Activated naive CD4-positive, alpha-beta T cell treated with anti-CD3 and anti-CD28 coated beads, Interleukin-2, amount 10 ng/mL, durations not matched to agents 7 days and 5 days (primary cell): Measurements from ENCODE around the gene IMMP2L.

Source experiments
- CTCF ChIA-PET: fragments of 350-600 bp; sonication (Branson Sonifier 250); formaldehyde crosslinking; loops from one replicate; lab custom pipeline; 2021; ENCODE audit warnings: antibody characterized with exemption; lab: Charles Lee
- DNase-seq: peaks from one replicate; pipeline ENCODE4 v3.0.0-alpha.2; 2020
- H3K27ac Mint-ChIP-seq: one replicate; pipeline ENCODE4 v1.8.0; 2021; ENCODE audit warnings: mild to moderate bottlenecking, moderate library complexity, mixed read lengths
- H3K27me3 Mint-ChIP-seq: one replicate; pipeline ENCODE4 v1.8.0; 2021; ENCODE audit warnings: mild to moderate bottlenecking, mixed read lengths
- H3K36me3 Mint-ChIP-seq: one replicate; pipeline ENCODE4 v1.8.0; 2021; ENCODE audit warnings: mixed read lengths
- H3K4me1 Mint-ChIP-seq: one replicate; pipeline ENCODE4 v1.8.0; 2021; ENCODE audit warnings: mixed read lengths
- H3K4me3 Mint-ChIP-seq: one replicate; pipeline ENCODE4 v1.8.0; 2021; ENCODE audit warnings: mild to moderate bottlenecking, moderate library complexity, mixed read lengths
- H3K9me3 Mint-ChIP-seq: one replicate; pipeline ENCODE4 v1.8.0; 2021; ENCODE audit warnings: mixed read lengths

Gene IMMP2L

GRCh38 chr7:110766864-110767263 lies 795.4 kb downstream of the IMMP2L start:
- H3K36me3 Mint-ChIP-seq, result no peaks in the 10 kb centered on the region
- H3K4me1 Mint-ChIP-seq, result peaks cover 5% of the 10 kb centered on the region
- CTCF ChIA-PET, result no interaction called here
- no peak for DNase-seq
- H3K4me3 Mint-ChIP-seq, result no peak overlapping the region
- no peaks in the 10 kb centered on the region for H3K27me3 Mint-ChIP-seq
- peaks cover 3% of the 10 kb centered on the region for H3K9me3 Mint-ChIP-seq
- no peak overlapping the region for H3K27ac Mint-ChIP-seq

GRCh38 chr7:110764852-110765251 lies 797.4 kb downstream of the IMMP2L start:
- Mint-ChIP-seq H3K4me3 (no peak overlapping the region), H3K9me3 (no peaks in the 10 kb centered on the region), H3K36me3 (no peaks in the 10 kb centered on the region), H3K4me1 (no peaks in the 10 kb centered on the region), H3K27me3 (no peaks in the 10 kb centered on the region), H3K27ac (no peak overlapping the region)
- no peak for DNase-seq
- CTCF ChIA-PET, result interaction anchor here (0.7 kb wide), 1 partner anchor 334 kb away, joined by 3 read pairs; no protein-coding TSS in a partner anchor

GRCh38 chr7:110762546-110763225 lies 799.6 kb downstream of the IMMP2L start:
- H3K36me3 Mint-ChIP-seq, result no peaks in the 10 kb centered on the region
- DNase-seq, result no peak
- no peaks in the 10 kb centered on the region for H3K9me3 Mint-ChIP-seq
- H3K27me3 Mint-ChIP-seq, result no peaks in the 10 kb centered on the region
- no peak overlapping the region for H3K4me3 Mint-ChIP-seq
- no peaks in the 10 kb centered on the region for H3K4me1 Mint-ChIP-seq
- no peak overlapping the region for H3K27ac Mint-ChIP-seq
- CTCF ChIA-PET, result no interaction called here

- CTCF ChIA-PET, result no interaction called here
- no peaks in the 10 kb centered on the region for H3K4me1 Mint-ChIP-seq
- H3K27ac Mint-ChIP-seq, result no peak overlapping the region
- H3K4me3 Mint-ChIP-seq, result no peak overlapping the region
- no peaks in the 10 kb centered on the region for H3K36me3 Mint-ChIP-seq
- H3K9me3 Mint-ChIP-seq, result no peaks in the 10 kb centered on the region
- DNase-seq, result no peak
- no peaks in the 10 kb centered on the region for H3K27me3 Mint-ChIP-seq
Measured at GRCh38 chr7:110760341-110760740, 802.0 kb downstream of the IMMP2L start.

GRCh38 chr7:110759069-110759468 lies 803.2 kb downstream of the IMMP2L start:
- Mint-ChIP-seq H3K4me1 (no peaks in the 10 kb centered on the region), H3K27me3 (no peaks in the 10 kb centered on the region), H3K4me3 (no peak overlapping the region), H3K27ac (no peak overlapping the region), H3K36me3 (no peaks in the 10 kb centered on the region), H3K9me3 (no peaks in the 10 kb centered on the region)
- CTCF ChIA-PET, result interaction anchor here (1.6 kb wide), 1 partner anchor 339 kb away, joined by 3 read pairs; no protein-coding TSS in a partner anchor
- DNase-seq, result no peak

GRCh38 chr7:110754649-110755048 lies 807.6 kb downstream of the IMMP2L start:
- DNase-seq, result no peak
- CTCF ChIA-PET, result no interaction called here
- no peak overlapping the region for H3K4me3 Mint-ChIP-seq
- no peaks in the 10 kb centered on the region for H3K9me3 Mint-ChIP-seq
- no peaks in the 10 kb centered on the region for H3K36me3 Mint-ChIP-seq
- H3K27ac Mint-ChIP-seq, result no peak overlapping the region
- H3K4me1 Mint-ChIP-seq, result no peaks in the 10 kb centered on the region
- H3K27me3 Mint-ChIP-seq, result no peaks in the 10 kb centered on the region

- Mint-ChIP-seq H3K36me3 (peaks cover 6% of the 10 kb centered on the region), H3K27ac (no peak overlapping the region), H3K4me3 (no peak overlapping the region), H3K9me3 (peaks cover 21% of the 10 kb centered on the region), H3K27me3 (no peaks in the 10 kb centered on the region), H3K4me1 (no peaks in the 10 kb centered on the region)
- DNase-seq, result no peak
- CTCF ChIA-PET, result interaction anchor here (0.8 kb wide), 1 partner anchor 288 kb away, joined by 3 read pairs; no protein-coding TSS in a partner anchor
Measured at GRCh38 chr7:110750931-110751605, 811.2 kb downstream of the IMMP2L start.

GRCh38 chr7:110733221-110733620 lies 829.1 kb downstream of the IMMP2L start:
- Mint-ChIP-seq H3K36me3 (peaks cover 12% of the 10 kb centered on the region), H3K9me3 (peaks cover 12% of the 10 kb centered on the region), H3K4me3 (no peak overlapping the region), H3K27me3 (peaks cover 8% of the 10 kb centered on the region), H3K4me1 (peaks cover 21% of the 10 kb centered on the region), H3K27ac (no peak overlapping the region)
- CTCF ChIA-PET, result interaction anchor here (1.0 kb wide), 1 partner anchor 20 kb away, joined by 3 read pairs; no protein-coding TSS in a partner anchor
- DNase-seq, result no peak

- no peak for DNase-seq
- no peak overlapping the region for H3K4me3 Mint-ChIP-seq
- H3K27ac Mint-ChIP-seq, result no peak overlapping the region
- no peaks in the 10 kb centered on the region for H3K27me3 Mint-ChIP-seq
- H3K4me1 Mint-ChIP-seq, result no peaks in the 10 kb centered on the region
- no peaks in the 10 kb centered on the region for H3K9me3 Mint-ChIP-seq
- H3K36me3 Mint-ChIP-seq, result no peaks in the 10 kb centered on the region
- CTCF ChIA-PET, result no interaction called here
Measured at GRCh38 chr7:110724811-110725210, 837.5 kb downstream of the IMMP2L start.

GRCh38 chr7:110721395-110721794 lies 840.9 kb downstream of the IMMP2L start:
- H3K9me3 Mint-ChIP-seq, result no peaks in the 10 kb centered on the region
- DNase-seq, result no peak
- H3K4me1 Mint-ChIP-seq, result no peaks in the 10 kb centered on the region
- no peaks in the 10 kb centered on the region for H3K36me3 Mint-ChIP-seq
- H3K27ac Mint-ChIP-seq, result no peak overlapping the region
- CTCF ChIA-PET, result no interaction called here
- no peak overlapping the region for H3K4me3 Mint-ChIP-seq
- H3K27me3 Mint-ChIP-seq, result no peaks in the 10 kb centered on the region

- H3K9me3 Mint-ChIP-seq, result peaks cover 3% of the 10 kb centered on the region
- no peak for DNase-seq
- H3K4me3 Mint-ChIP-seq, result no peak overlapping the region
- H3K36me3 Mint-ChIP-seq, result no peaks in the 10 kb centered on the region
- no peaks in the 10 kb centered on the region for H3K27me3 Mint-ChIP-seq
- H3K4me1 Mint-ChIP-seq, result no peaks in the 10 kb centered on the region
- CTCF ChIA-PET, result no interaction called here
- no peak overlapping the region for H3K27ac Mint-ChIP-seq
Measured at GRCh38 chr7:110720626-110721025, 841.7 kb downstream of the IMMP2L start.

GRCh38 chr7:110719741-110720140 lies 842.6 kb downstream of the IMMP2L start:
- Mint-ChIP-seq H3K4me1 (no peaks in the 10 kb centered on the region), H3K36me3 (peaks cover 2% of the 10 kb centered on the region), H3K27ac (no peak overlapping the region), H3K4me3 (no peak overlapping the region), H3K27me3 (no peaks in the 10 kb centered on the region), H3K9me3 (peaks cover 5% of the 10 kb centered on the region)
- CTCF ChIA-PET, result no interaction called here
- no peak for DNase-seq

GRCh38 chr7:110718503-110719205 lies 843.6 kb downstream of the IMMP2L start:
- H3K4me1 Mint-ChIP-seq, result no peaks in the 10 kb centered on the region

GRCh38 chr7:110704225-110704624 lies 858.1 kb downstream of the IMMP2L start:
- H3K27ac Mint-ChIP-seq, result no peak overlapping the region
- DNase-seq, result no peak
- no peaks in the 10 kb centered on the region for H3K4me1 Mint-ChIP-seq
- no peaks in the 10 kb centered on the region for H3K36me3 Mint-ChIP-seq
- no peaks in the 10 kb centered on the region for H3K27me3 Mint-ChIP-seq
- H3K4me3 Mint-ChIP-seq, result no peak overlapping the region
- H3K9me3 Mint-ChIP-seq, result no peaks in the 10 kb centered on the region
- CTCF ChIA-PET, result no interaction called here

More at GRCh38 chr7:110718503-110719205, 843.6 kb downstream of the IMMP2L start:
- CTCF ChIA-PET, result interaction anchor here (1.1 kb wide), 1 partner anchor 17 kb away, joined by 3 read pairs; no protein-coding TSS in a partner anchor
- H3K27ac Mint-ChIP-seq, result no peak overlapping the region
- no peak overlapping the region for H3K4me3 Mint-ChIP-seq
- H3K9me3 Mint-ChIP-seq, result peaks cover 5% of the 10 kb centered on the region
- H3K27me3 Mint-ChIP-seq, result no peaks in the 10 kb centered on the region
- no peak for DNase-seq
- peaks cover 2% of the 10 kb centered on the region for H3K36me3 Mint-ChIP-seq
